ENCODE results near the gene DCHS2. TPM values are rescaled to one million over a fixed set of nuclear protein-coding genes. Genes with fewer than 3 reads are reported as not detected.

Gene DCHS2
- total RNA-seq, 1 donor from 2014 or later: not detected

DNA sequence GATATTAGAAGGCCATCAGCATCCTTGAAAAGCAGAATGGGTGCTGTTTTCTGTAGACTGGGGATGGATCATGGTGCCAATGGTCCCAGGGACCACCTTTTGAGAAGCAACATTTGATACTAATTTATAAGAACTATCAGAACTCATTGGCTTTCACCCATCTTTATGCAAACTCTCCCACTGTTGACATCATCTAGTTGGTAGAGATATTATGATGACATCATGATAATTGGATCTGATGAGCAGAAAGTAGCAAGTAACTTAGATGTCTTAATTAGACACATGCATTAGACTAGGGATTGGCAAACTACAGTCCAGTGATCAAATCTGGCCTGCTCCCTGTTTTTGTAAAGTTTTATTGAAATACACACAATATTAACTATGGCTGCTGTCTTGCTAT is 181.0 kb downstream of the DCHS2 start:
- TF ChIP-seq, protein P1, sequence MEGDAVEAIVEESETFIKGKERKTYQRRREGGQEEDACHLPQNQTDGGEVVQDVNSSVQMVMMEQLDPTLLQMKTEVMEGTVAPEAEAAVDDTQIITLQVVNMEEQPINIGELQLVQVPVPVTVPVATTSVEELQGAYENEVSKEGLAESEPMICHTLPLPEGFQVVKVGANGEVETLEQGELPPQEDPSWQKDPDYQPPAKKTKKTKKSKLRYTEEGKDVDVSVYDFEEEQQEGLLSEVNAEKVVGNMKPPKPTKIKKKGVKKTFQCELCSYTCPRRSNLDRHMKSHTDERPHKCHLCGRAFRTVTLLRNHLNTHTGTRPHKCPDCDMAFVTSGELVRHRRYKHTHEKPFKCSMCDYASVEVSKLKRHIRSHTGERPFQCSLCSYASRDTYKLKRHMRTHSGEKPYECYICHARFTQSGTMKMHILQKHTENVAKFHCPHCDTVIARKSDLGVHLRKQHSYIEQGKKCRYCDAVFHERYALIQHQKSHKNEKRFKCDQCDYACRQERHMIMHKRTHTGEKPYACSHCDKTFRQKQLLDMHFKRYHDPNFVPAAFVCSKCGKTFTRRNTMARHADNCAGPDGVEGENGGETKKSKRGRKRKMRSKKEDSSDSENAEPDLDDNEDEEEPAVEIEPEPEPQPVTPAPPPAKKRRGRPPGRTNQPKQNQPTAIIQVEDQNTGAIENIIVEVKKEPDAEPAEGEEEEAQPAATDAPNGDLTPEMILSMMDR (IDR thresholded peaks at IDR 0.05): no peak
- Histone ChIP-seq H3K9me3 (no peaks in the 10 kb centered on the region), H3K4me3 (no peak overlapping the region), H3K27me3 (no peaks in the 10 kb centered on the region), H3K36me3 (no peaks in the 10 kb centered on the region), H3K27ac (no peak overlapping the region), H3K4me1 (no peaks in the 10 kb centered on the region)
- intact Hi-C loops (cut with DNase I): loop anchor here (10.0 kb wide), 1 partner anchor 526 kb away; the partner anchor contains the start of gene SFRP2
- DNase-seq (ENCODE audit: low spot score in 2 of 2): no peak

DNA sequence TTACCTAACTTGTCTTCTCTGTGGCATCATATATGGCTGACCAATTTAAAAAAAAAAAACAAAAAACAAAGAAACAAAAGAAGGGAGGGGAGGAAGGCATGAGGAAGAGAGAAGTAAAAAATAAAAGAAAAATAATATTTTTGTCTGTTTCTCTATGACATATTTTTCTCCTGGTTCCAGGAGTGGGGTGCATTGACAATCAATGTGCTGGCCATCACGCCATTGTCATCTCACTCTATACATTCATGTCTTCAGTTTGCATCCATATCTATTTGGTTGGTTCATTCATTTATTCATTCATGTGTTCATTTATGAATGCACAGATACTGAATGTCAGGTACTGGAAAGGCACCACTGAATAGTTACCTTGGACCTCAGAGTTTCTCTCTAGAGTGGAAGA is 183.4 kb downstream of the DCHS2 start:
- DNase-seq (ENCODE audit: low spot score in 2 of 2): no peak
- H3K4me3 ChIP-seq: no peak overlapping the region
- intact Hi-C loops (cut with DNase I): no loop called here
- no peaks in the 10 kb centered on the region for H3K27me3 ChIP-seq
- no peaks in the 10 kb centered on the region for H3K9me3 ChIP-seq
- H3K27ac ChIP-seq: no peak overlapping the region
- TF ChIP-seq, protein P1 (IDR thresholded peaks at IDR 0.05): no peak
- no peaks in the 10 kb centered on the region for H3K36me3 ChIP-seq
- H3K4me1 ChIP-seq: no peaks in the 10 kb centered on the region

DNA sequence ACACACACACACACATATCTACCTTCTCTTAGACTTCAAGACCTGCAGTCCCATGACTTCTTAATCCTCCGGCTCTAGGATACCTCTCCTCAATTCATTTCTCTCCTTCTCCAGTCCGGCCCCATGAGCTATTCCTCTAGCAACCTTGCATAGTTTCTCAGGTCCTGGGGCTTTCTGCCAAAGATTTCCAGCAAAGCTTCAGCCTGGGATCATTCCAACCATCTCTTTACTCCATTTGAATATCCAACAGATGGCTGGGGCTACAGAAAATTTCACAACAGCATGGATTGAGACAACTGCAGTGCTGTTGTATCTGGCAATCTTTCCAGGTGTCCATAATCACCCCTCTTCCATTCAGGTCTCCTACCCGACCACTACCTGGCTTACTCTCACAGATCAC is 184.1 kb downstream of the DCHS2 start:
- H3K4me1 ChIP-seq: no peaks in the 10 kb centered on the region
- H3K27me3 ChIP-seq: no peaks in the 10 kb centered on the region
- H3K4me3 ChIP-seq: no peak overlapping the region
- TF ChIP-seq, protein P1 (IDR thresholded peaks at IDR 0.05): no peak
- intact Hi-C loops (cut with DNase I): no loop called here
- H3K9me3 ChIP-seq: no peaks in the 10 kb centered on the region
- no peaks in the 10 kb centered on the region for H3K36me3 ChIP-seq
- no peak overlapping the region for H3K27ac ChIP-seq
- no peak for DNase-seq (ENCODE audit: low spot score in 2 of 2)

DNA sequence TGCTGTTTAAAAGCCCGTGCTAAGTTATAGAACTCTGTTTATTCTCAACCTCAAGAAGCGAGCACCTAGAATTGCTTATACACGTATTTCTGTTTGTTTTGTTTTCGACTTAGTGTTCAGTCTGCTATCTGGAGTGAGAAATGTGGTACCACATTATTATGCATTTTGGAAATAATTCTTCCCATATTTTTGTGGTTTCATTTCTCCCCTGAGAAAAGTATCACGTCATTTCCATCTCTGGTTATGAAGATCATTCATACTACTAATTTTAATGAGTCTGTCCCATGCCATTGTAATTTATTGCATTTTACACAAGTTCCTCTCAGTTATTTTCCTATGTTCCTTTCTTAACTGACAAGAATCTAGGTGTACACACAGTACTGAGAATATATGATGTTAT is 186.0 kb downstream of the DCHS2 start:
- Histone ChIP-seq H3K4me3 (no peak overlapping the region), H3K9me3 (no peaks in the 10 kb centered on the region), H3K4me1 (no peaks in the 10 kb centered on the region), H3K27me3 (no peaks in the 10 kb centered on the region), H3K27ac (no peak overlapping the region), H3K36me3 (no peaks in the 10 kb centered on the region)
- DNase-seq (ENCODE audit: low spot score in 2 of 2): no peak
- intact Hi-C loops (cut with DNase I): no loop called here
- TF ChIP-seq, protein P1 (IDR thresholded peaks at IDR 0.05): no peak

DNA sequence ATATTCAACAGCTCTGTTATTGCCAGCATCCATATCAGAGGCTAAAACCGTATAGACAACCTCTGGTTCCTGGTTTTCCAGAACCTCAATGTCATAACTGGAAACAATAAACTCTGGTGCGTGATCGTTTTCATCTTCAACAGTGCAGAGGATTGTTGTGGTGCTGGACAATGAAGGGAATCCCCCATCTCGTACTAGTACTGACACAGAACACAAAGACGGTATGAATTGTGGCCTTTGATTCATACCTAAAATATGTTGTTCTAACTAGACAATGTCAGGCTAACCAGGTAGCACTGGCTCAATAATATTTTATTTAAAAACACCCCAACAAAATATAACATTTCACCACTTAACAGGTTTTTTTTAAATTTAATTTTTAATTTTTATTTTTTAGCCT is 186.9 kb downstream of the DCHS2 start:
- Histone ChIP-seq H3K27me3 (no peaks in the 10 kb centered on the region), H3K9me3 (no peaks in the 10 kb centered on the region), H3K4me3 (no peak overlapping the region), H3K27ac (no peak overlapping the region), H3K4me1 (no peaks in the 10 kb centered on the region), H3K36me3 (no peaks in the 10 kb centered on the region)
- DNase-seq (ENCODE audit: low spot score in 2 of 2): no peak
- TF ChIP-seq, protein P1 (IDR thresholded peaks at IDR 0.05): no peak
- intact Hi-C loops (cut with DNase I): no loop called here
